ENCODE data around the gene ZCCHC24. TPM values are rescaled to one million over a fixed set of nuclear protein-coding genes. Genes with fewer than 3 reads are reported as not detected.

Gene ZCCHC24
- total and polyA plus RNA-seq, 2 donors (not counting 1 experiment from before 2014, with no cell fraction given), result 33.2 to 44.4 TPM

GRCh38 chr10:79416578-79417255 is 28.7 kb downstream of the ZCCHC24 start:
- peaks cover 41% of the 10 kb centered on the region for H3K79me2 ChIP-seq (ENCODE audit: control insufficient read depth, insufficient read depth, low read length)
- no peaks in the 10 kb centered on the region for H3K9me3 ChIP-seq (ENCODE audit: control insufficient read depth, insufficient read depth, low read depth, low read length)
- H3K36me3 ChIP-seq (ENCODE audit: control insufficient read depth, insufficient read depth, low read length), result peaks cover 33% of the 10 kb centered on the region

GRCh38 chr10:79415736-79416577 is 29.5 kb downstream of the ZCCHC24 start:
- H3K4me1 ChIP-seq (ENCODE audit: control insufficient read depth, extremely low read depth, insufficient read depth, low read length), result peaks cover 19% of the 10 kb centered on the region
- TF ChIP-seq CTCF (conservative IDR thresholded peaks at IDR 0.05 in 1 of 2, IDR thresholded peaks at IDR 0.05 in 1 of 2; ENCODE audit: low read depth in 1 of 2, low read length in 2 of 2) (no peak), EZH2 (IDR thresholded peaks at IDR 0.05; ENCODE audit: low read length, missing control alignments) (no peak)
- H3K9ac ChIP-seq (ENCODE audit: insufficient read depth, low read length), result no peak overlapping the region
- H3K36me3 ChIP-seq (ENCODE audit: control insufficient read depth, insufficient read depth, low read length), result peaks cover 36% of the 10 kb centered on the region
- H3K9me3 ChIP-seq (ENCODE audit: control insufficient read depth, insufficient read depth, low read depth, low read length), result no peaks in the 10 kb centered on the region
- no peak overlapping the region for H2AFZ ChIP-seq (ENCODE audit: low read length)
- no peaks in the 10 kb centered on the region for H3K27me3 ChIP-seq (ENCODE audit: control insufficient read depth, insufficient read depth, low read length)
- no peak overlapping the region for H3K27ac ChIP-seq (ENCODE audit: insufficient read depth, low read length)
- H3K4me3 ChIP-seq (replicated peaks in 1 of 4; ENCODE audit: control extremely low read depth in 1 of 4, insufficient read depth in 1 of 4, low read depth in 3 of 4, low read length in 4 of 4), result no peak overlapping the region
- no peaks in the 10 kb centered on the region for H4K20me1 ChIP-seq (ENCODE audit: control insufficient read depth, extremely low read depth, insufficient read depth, low read length)
- peaks cover 37% of the 10 kb centered on the region for H3K79me2 ChIP-seq (ENCODE audit: control insufficient read depth, insufficient read depth, low read length)
- no peak overlapping the region for H3K4me2 ChIP-seq (ENCODE audit: extremely low read depth, insufficient read depth, low read length)
- no peak for DNase-seq (ENCODE audit: low read depth in 2 of 2)

More at GRCh38 chr10:79416578-79417255, 28.7 kb downstream of the ZCCHC24 start:
- Histone ChIP-seq H3K27me3 (ENCODE audit: control insufficient read depth, insufficient read depth, low read length) (no peaks in the 10 kb centered on the region), H3K9ac (ENCODE audit: insufficient read depth, low read length) (no peak overlapping the region), H3K4me1 (ENCODE audit: control insufficient read depth, extremely low read depth, insufficient read depth, low read length) (peaks cover 27% of the 10 kb centered on the region), H2AFZ (ENCODE audit: low read length) (no peak overlapping the region), H3K4me3 (replicated peaks in 1 of 4; ENCODE audit: control extremely low read depth in 1 of 4, insufficient read depth in 1 of 4, low read depth in 3 of 4, low read length in 4 of 4) (no peak overlapping the region), H4K20me1 (ENCODE audit: control insufficient read depth, extremely low read depth, insufficient read depth, low read length) (no peaks in the 10 kb centered on the region), H3K4me2 (ENCODE audit: extremely low read depth, insufficient read depth, low read length) (no peak overlapping the region), H3K27ac (ENCODE audit: insufficient read depth, low read length) (no peak overlapping the region)
- no peak for DNase-seq (ENCODE audit: low read depth in 2 of 2)
- no peak for TF ChIP-seq EZH2 (IDR thresholded peaks at IDR 0.05; ENCODE audit: low read length, missing control alignments)
- TF ChIP-seq CTCF (conservative IDR thresholded peaks at IDR 0.05 in 1 of 2, IDR thresholded peaks at IDR 0.05 in 1 of 2; ENCODE audit: low read depth in 1 of 2, low read length in 2 of 2), result no peak

GRCh38 chr10:79414714-79415113 is 30.7 kb downstream of the ZCCHC24 start:
- Histone ChIP-seq H3K27ac (ENCODE audit: insufficient read depth, low read length) (no peak overlapping the region), H2AFZ (ENCODE audit: low read length) (no peak overlapping the region), H3K4me2 (ENCODE audit: extremely low read depth, insufficient read depth, low read length) (no peak overlapping the region), H3K4me3 (replicated peaks in 1 of 4; ENCODE audit: control extremely low read depth in 1 of 4, insufficient read depth in 1 of 4, low read depth in 3 of 4, low read length in 4 of 4) (no peak overlapping the region), H3K4me1 (ENCODE audit: control insufficient read depth, extremely low read depth, insufficient read depth, low read length) (peaks cover 19% of the 10 kb centered on the region), H3K9ac (ENCODE audit: insufficient read depth, low read length) (no peak overlapping the region), H3K79me2 (ENCODE audit: control insufficient read depth, insufficient read depth, low read length) (peaks cover 34% of the 10 kb centered on the region), H3K27me3 (ENCODE audit: control insufficient read depth, insufficient read depth, low read length) (no peaks in the 10 kb centered on the region), H3K36me3 (ENCODE audit: control insufficient read depth, insufficient read depth, low read length) (peaks cover 38% of the 10 kb centered on the region), H4K20me1 (ENCODE audit: control insufficient read depth, extremely low read depth, insufficient read depth, low read length) (no peaks in the 10 kb centered on the region), H3K9me3 (ENCODE audit: control insufficient read depth, insufficient read depth, low read depth, low read length) (no peaks in the 10 kb centered on the region)
- DNase-seq (ENCODE audit: low read depth in 2 of 2), result no peak
- no peak for TF ChIP-seq CTCF (conservative IDR thresholded peaks at IDR 0.05 in 1 of 2, IDR thresholded peaks at IDR 0.05 in 1 of 2; ENCODE audit: low read depth in 1 of 2, low read length in 2 of 2)
- no peak for TF ChIP-seq EZH2 (IDR thresholded peaks at IDR 0.05; ENCODE audit: low read length, missing control alignments)

All from fibroblast of lung (primary cell).